Right kidney (tissue), 1 donor: ENCODE data around the gene HECW1.
"Not testable (repeated sequence)": the region's sequence is repeated elsewhere in the genome, so short reads cannot be mapped to it uniquely, and the experiment has no call there.

Experiments used
- DNase-seq: peaks from one replicate; pipeline ENCODE4 v3.0.0-alpha.2; 2016

The HECW1 gene

GRCh38 chr7:43112941-43113621 lies 634 bp downstream of the HECW1 start:
- peak; percentile 80 for DNase-seq

DNA sequence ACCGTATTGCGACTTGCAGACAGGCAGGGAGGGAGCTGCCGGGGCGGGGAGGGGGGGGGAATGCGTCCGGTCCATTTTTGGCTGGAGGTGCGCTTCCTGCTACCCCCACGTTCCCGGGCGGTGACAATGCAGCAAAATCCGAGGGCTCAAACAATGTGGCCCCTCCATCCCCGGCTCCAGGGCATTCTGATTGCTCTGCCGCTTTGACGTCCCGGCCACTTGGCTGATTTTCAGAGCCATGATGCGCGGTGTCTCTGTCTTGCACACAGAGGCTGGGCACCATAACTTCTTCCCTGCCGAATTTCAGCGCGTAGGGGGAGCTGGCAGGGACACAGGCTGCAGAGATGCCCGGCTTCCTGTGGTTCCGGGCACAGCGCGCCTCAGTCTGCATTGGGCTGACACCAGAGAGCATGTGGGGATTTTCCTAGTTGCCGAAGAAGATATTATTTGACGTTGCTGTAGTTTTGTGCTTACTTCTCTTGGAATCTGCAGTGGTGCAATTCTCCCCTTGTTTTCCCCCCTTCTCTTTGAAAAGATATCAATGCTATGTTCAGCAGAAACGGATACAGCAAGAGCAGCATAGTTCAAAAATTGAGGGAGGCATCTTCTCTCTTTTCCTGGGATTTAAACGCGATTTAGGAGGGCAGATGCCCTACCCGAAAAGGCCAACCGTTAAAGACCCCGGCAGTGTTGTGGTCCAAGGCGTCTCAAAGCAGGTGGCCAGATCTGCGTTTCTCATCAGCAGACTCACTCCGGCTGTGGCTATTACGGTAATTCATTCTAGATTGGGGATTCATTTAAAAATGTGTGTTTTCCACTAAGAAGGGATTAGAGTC lies 1.4 kb downstream of the HECW1 start:
- DNase-seq = peak; percentile 45

GRCh38 chr7:43114458-43114780 lies 2.0 kb downstream of the HECW1 start:
- DNase-seq = no peak

DNA sequence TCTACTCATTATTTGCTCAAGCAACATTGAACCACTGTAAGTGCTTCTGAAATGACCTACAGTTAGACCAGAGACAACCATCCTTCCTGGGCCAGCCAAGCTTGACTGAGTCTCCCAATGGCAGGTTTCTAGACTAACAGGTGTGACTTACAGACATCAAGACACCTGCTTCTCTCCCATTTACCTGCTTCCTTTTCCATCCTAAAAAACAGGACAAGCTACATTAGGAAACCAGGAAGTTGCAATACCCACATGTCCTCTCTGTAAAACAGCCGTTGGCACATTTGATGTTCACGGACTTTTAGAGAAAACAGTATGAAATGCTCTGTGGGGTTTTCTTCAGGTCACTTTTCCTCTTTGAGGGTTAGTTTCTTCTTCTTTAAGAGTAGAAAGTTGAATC lies 4.0 kb downstream of the HECW1 start:
- no peak for DNase-seq

- DNase-seq = no peak
Observed at GRCh38 chr7:43117095-43117494, 4.6 kb downstream of the HECW1 start.

DNA sequence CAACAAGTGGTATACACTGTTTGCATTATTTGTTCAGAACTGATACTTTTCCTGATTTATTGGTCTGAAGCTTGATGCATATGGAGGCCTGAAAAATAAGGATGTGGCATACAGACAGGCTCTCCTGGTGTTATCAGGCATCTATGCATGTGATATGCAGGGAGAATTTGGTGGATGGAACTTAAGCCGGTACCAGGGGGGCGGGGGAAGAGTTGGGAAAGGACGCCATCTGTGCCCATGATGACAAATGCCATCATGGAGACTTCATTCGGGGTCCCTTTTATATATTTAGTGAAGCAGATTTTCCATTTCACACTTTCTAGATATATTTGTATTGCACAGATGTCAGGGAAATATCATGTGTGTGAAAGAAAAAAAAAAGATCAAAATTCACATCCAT lies 5.4 kb downstream of the HECW1 start:
- DNase-seq = no peak

DNA sequence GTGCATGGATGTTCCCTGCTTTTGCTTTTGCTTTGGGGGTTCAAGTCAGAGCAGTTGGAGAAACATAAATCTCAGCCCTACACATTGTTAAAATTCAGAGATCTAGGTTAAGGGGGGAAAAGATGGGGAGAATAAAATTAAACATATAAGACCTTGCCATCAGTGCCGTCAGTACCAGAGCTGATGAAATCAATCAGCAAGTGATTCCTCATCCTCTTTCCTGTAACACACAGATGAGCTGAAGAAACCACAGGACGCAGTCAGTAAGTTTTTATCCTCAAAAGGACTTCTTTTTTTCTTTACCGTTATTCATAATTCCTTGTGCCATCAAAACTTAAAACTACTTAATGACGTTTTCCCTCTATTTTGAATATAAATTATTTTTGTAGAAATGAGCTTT lies 5.9 kb downstream of the HECW1 start:
- no peak for DNase-seq

GRCh38 chr7:43119371-43120075 lies 7.1 kb downstream of the HECW1 start:
- DNase-seq = no peak

DNA sequence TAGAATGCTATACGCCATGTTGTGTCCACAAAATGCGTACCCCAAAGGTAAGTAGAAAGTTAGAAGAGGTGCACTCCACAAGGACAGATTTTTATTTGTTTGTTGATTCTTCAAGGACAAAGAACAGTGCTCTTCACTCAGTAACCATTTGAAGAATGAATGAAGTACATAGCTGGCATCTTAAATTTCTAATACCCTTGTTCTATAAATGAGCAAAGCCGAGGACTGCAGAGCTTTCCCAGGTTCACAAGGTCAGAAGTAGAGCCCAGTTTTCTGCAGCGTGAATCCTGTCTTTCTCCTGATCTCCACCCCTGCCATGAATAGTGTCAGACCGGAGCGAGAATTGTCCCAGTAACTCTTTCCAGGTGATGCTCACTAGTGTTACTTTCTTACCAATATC lies 9.5 kb downstream of the HECW1 start:
- no peak for DNase-seq

- no peak for DNase-seq
Observed at GRCh38 chr7:43123457-43123856, 11.0 kb downstream of the HECW1 start.

DNA sequence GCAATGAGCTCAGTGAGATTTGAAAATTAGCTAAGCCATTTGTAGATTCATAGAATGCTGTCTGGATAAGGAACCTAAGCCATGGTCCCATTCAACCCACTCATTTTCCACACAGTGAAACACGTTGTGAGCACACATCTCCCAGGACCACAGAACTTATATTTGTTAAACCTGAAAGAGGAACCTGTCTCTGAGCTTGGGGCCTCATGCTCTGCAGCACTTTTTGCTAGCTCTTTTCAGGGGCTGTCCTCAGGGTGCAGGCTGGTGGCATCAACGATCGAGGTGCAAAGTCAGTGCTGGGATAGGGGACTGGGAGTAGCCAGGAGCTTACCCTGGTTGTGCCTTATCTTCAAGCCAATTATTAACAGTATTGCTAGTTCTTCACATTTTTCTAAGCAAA lies 11.9 kb downstream of the HECW1 start:
- no peak for DNase-seq

GRCh38 chr7:43130347-43130746 lies 17.9 kb downstream of the HECW1 start:
- DNase-seq = no peak

DNA sequence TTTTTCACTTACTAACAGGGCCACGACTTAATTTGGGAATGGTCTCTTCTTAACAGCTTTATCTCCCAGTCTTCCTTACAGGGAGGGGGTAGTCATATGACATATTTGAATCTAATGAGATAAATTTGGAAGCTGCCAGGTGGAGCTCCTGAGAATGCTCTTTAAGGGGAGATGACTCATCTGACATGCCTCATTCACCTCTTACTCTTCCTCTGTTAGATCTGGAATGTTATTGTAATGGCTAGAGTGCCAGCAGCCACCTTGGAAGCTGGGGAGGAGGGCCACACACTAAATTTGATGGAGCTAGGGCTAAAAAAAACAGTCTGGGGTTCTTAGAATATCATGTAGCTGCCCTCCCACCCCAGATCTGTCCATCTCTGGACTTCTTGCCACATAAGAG lies 22.7 kb downstream of the HECW1 start:
- DNase-seq = no peak

DNA sequence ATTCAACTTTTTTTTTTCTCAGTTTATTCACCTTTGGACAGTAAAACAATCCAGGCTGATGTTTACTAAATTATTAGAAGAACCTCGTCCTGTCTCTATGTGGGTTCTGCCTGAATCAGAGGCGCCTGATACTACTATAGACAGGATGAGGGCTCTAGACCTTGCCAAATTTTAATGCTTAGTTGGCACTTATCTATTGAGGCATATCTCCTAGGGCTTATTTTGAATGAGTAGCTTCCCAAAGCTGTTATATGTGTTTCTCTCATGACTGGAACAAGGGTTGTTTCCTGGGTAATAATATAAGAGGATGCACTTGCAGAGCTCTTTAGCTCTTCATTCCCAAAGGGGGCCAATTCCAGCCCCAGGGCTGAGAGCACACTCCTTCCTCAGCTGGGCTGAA lies 23.6 kb downstream of the HECW1 start:
- no peak for DNase-seq

DNA sequence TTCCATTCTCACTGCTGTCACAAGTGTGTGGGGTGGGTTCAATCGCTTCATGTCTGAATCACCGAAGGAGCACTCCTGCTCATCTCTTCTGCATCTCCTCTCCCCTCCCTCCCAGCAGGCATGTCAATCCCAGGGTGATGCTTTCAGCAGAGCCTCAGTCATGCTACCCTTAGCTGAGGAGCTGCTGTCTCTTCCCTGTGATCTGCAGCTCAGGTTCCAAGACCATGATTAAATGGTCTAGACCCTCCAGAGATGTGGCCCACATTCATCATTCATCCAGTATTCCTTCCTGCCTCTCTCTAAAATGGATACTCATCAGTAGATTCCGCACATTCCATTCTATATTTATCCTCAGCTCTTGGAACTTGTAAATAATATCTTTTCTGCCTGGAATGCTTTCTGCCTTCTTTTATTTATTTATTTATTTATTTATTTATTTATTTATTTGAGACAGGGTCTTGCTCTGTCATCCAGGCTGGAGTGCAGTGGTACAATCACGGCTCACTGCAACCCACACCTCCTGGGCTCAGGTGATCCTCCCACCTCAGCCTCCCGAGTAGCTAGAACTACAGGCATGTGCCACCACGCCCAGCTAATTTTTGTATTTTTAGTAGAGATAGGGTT lies 24.8 kb downstream of the HECW1 start:
- DNase-seq = not testable (repeated sequence)

- no peak for DNase-seq
Observed at GRCh38 chr7:43137811-43138210, 25.4 kb downstream of the HECW1 start.

DNA sequence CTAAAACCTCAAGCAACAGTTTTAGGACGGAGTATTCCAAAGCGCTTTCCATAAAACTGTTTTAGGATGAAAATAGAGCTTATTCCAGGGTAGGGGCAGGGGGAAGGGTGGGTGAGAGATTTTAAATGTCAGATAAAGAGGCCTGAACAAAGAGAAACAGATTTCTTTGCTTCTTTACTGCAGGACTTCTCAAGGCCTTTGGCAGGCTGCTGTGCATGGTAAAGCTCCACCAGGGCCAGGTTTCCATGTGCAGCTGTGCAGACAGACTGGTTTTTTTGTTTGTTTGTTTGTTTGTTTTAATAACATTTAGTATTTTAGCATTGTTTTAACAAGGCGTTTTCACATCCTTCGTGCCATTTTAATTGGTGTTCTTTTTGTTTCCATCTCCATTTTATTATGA lies 26.3 kb downstream of the HECW1 start:
- no peak for DNase-seq

DNA sequence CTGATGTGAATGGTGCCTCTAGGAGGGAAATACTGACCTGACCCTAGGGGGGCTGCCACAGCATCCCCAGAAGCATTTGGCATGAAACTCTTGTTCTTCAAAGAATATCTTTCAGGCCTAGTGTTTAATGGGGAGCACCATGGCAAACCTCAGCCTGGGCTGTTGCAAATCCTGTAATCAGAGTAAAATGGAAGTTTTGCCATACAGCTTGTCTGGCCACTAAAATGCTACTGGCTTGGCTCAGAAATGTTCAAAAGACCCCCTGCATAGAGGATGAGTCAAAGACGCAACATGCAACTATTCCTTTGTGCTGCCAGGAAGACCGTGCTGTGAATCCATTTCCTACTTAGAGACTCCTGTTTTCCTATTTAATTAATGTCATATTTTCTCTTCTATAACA lies 26.7 kb downstream of the HECW1 start:
- no peak for DNase-seq

DNA sequence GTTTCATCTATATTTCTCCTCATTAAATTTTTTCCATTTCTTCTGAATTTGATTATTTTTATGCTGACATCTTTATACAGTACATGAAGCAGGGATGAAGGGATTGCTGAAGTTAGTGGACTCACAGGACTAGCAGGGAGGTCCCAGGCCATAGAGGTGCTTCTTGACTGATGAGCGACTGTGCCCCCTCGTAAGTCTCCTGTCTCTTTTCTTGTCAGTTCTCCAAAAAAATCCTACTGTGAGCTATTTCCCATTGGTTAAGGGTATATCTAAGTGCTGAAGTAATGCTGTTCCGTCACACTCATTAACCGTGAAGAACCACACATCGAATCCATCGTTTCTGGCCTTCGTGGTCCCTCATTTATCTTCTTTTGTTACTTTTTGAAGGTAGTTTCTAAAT lies 27.7 kb downstream of the HECW1 start:
- DNase-seq = no peak

DNA sequence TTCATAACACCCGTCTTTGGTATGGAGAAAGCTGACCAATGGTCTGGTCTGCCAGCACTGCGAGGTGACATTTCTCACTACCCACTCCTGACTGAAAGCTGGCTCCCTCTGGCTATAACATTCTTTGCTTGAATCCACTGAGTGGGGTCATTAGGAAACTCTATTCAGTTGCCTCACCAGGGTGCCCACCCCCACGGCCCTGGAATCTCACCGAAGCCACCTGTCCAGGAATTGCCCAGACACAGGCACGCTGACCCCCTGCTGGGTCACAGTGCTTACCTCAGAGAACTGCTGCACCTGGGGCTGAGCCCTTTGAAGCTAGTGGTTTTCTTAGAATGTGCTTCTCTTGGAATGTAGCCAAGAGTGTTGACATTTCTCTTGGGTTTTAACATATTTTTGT lies 28.6 kb downstream of the HECW1 start:
- DNase-seq = no peak

- no peak for DNase-seq
Observed at GRCh38 chr7:43142703-43143102, 30.3 kb downstream of the HECW1 start.

DNA sequence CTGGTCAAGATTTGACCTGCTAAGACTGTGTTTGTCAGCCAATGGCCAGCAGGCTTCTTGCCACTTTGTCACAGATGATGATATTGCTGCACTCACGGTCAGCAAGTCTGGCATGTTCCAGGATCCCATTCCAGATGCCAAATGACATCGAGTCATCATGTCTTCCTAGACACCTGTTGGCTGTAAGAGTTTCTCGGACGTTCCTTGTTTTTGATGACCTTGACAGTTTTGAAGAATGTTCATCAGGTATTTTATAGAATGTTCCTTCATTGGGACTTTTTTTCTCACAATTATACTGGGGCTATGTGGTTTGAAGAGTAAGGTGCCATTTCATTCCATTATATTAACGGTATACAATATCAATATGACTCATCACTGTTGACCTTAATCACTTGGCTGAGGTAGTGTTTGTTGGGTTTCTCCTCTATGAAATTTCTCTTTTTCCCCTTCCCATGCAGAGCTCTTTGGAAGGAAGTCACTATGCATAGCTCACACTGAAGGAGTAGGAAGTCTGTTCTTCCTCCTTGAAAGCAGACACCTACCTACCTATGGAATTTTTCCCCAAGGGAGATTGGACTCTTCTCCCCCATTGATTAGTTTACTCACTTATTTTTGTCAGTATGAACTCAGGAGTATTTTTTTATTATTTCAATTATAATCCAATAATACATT lies 31.6 kb downstream of the HECW1 start:
- no peak for DNase-seq
